K562 (cell line): ENCODE data around the gene RNH1. TPM values are rescaled to one million over a fixed set of nuclear protein-coding genes. Genes with fewer than 3 reads are reported as not detected.
A peak's percentile ranks its signal among the peaks of the same experiment; 100 is the strongest.

ENCODE experiments used
- BRF2 ChIP-seq: IDR thresholded peaks from 3 replicates; pipeline ENCODE4 v1.6.1; 2011; ENCODE audit warnings: borderline replicate concordance, mild to moderate bottlenecking; ENCODE audit not compliant: insufficient read length, insufficient read depth
- CCNT2 ChIP-seq: IDR thresholded peaks from 2 replicates; pipeline ENCODE4 v1.6.1; 2011; ENCODE audit warnings: borderline replicate concordance, low read depth, mild to moderate bottlenecking, moderate library complexity, mixed read lengths, low read length; ENCODE audit not compliant: insufficient read length; ENCODE audit errors: extremely low read depth
- CHD7 ChIP-seq: fragments of 200-600 bp; sonication (generic); IDR thresholded peaks from one replicate; pipeline ENCODE4 v1.6.1; 2012; ENCODE audit warnings: mild to moderate bottlenecking, low read depth, low read length, inconsistent platforms
- ELF1 ChIP-seq: fragments of 200-800 bp; sonication (Bioruptor generic); IDR thresholded peaks from 2 replicates; pipeline ENCODE4 v1.6.1; 2016; ENCODE audit warnings: missing genetic modification characterization, missing compliant biosample characterization
- GABPB2 ChIP-seq: fragments of 250-450 bp; sonication (Bioruptor Pico); conservative IDR thresholded peaks from 2 replicates; pipeline ENCODE4 v1.5.1; 2021; ENCODE audit warnings: mild to moderate bottlenecking
- MCM5 ChIP-seq: fragments of 450-650 bp; IDR thresholded peaks from 2 replicates; pipeline ENCODE4 v1.6.1; 2016; ENCODE audit warnings: low read depth
- MTA3 ChIP-seq: fragments of 450-650 bp; formaldehyde crosslinking; IDR thresholded peaks from 2 replicates; pipeline ENCODE4 v1.6.1; 2017; ENCODE audit warnings: mild to moderate bottlenecking, borderline replicate concordance
- NEUROD1 ChIP-seq: fragments of 150-350 bp; IDR thresholded peaks from 2 replicates; pipeline ENCODE4 v1.6.1; 2014; ENCODE audit warnings: borderline replicate concordance, low read length, low read depth; ENCODE audit not compliant: partially characterized antibody
- RCOR1 ChIP-seq, 2 experiments: IDR thresholded peaks; 2 replicates each; pipeline ENCODE4 v1.6.1; 2012; ENCODE audit warnings: low read depth in 2 of 2, low read length in 2 of 2, borderline replicate concordance in 1 of 2, improper control_type of control experiment in 1 of 2
- ZBTB1 ChIP-seq: sonication (generic); formaldehyde crosslinking; IDR thresholded peaks from 2 replicates; pipeline ENCODE4 v1.8.1; 2023; ENCODE audit warnings: missing genetic modification reagents, low read depth, mild to moderate bottlenecking, borderline replicate concordance
- ZNF444 ChIP-seq: fragments of 250-450 bp; sonication (Bioruptor Pico); IDR thresholded peaks from 2 replicates; pipeline ENCODE4 v1.4.0; 2020; ENCODE audit warnings: mild to moderate bottlenecking, moderate library complexity
- ZNF583 ChIP-seq: fragments of 250-450 bp; sonication (Bioruptor Pico); IDR thresholded peaks from 2 replicates; pipeline ENCODE4 v1.4.0; 2020
- polyA plus RNA-seq, 8 experiments: library from polyadenylated mRNA; depleted of rRNA in 4 of 8; stranded (reverse) in 5 of 8; unstranded in 3 of 8; fragments of >200 nt; fragmentation: Nextera tagmentation in 2 of 8; fragmentation: Illumina TruSeq in 1 of 8; extraction: Ambion mirVana in 2 of 8; extraction: Trizol in 1 of 8; gene quantifications; 2 replicates each; pipeline versions ENCODE4 v1.2.1 to v1.2.3, GENCODE V29; 2011 to 2014; ENCODE audit warnings: inconsistent platforms in 1 of 8, missing spikeins in 1 of 8
- total RNA-seq, 7 experiments: library from RNA; depleted of rRNA in 6 of 7; stranded (reverse); fragments of >200 nt in 6 of 7; fragmentation: Illumina TruSeq in 2 of 7; extraction: Trizol in 2 of 7; gene quantifications; 2 replicates each; pipeline versions ENCODE4 v1.2.1 to v1.2.3, GENCODE V29; 2011 to 2021; ENCODE audit warnings: low replicate concordance in 1 of 7

RNH1 gene
- total and polyA plus RNA-seq, 9 of the 15 experiments (the other 6 are each of a cell fraction or from before 2014, with no cell fraction given) = 2.5 to 160 (median 44.3) TPM

DNA sequence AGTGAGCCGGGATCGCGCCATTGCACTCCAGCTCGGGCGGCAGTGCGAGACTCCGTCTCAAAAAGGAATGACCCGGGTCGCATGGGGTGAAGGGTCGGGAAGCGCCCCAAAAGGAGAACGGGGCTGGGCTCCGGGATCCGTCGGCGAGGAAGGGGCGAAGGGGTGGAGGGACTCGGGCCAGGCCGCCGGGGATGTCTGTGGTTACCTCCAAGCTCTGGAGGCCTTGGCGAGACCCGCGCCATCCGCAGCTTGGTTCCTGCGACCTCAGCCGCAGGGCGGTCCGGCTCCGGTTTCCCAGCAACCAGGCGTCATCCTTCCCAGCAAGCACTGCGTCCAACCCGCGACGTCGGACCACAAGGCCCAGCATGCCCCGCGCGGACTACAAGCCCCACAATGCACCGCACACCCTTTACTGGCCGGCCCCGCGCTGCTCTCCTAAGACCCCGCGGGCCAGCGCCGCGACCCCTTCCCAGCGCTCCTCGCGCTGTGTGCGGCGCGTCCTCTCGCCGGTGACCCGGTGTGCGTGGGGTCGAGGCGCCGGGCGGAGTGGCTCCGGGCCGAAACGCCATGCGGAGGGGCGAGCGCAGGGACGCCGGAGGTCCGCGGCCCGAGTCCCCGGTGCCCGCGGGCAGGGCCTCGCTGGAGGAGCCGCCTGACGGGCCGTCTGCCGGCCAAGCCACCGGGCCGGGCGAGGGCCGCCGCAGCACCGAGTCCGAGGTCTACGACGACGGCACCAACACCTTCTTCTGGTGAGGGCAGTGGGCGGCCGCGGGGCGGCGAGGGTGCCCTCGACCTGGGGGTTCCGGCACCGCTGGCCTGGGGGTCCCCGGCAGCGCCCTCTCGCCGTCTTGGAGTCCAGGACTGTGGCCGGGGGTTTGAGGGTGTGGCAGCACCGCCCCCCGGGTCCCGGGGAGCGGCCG is 56.9 kb downstream of the RNH1 start, which contains the start of gene PTDSS2 (continued):
- TF ChIP-seq CHD7 = no peak
- no peak for TF ChIP-seq GABPB2 (CRISPR knock-in tag)
- no peak for TF ChIP-seq ZNF444
- no peak for TF ChIP-seq MCM5
- TF ChIP-seq NEUROD1 = peak; percentile 48
- TF ChIP-seq ZNF583 (CRISPR knock-in tag) = no peak
- peak; percentile 90 for TF ChIP-seq MTA3
- no peak for TF ChIP-seq BRF2
- peak in 1 of 2 experiments; percentile 75; a peak in 2 of 4 replicates for TF ChIP-seq RCOR1 (IDR thresholded peaks at IDR 0.05; ENCODE audit: borderline replicate concordance in 1 of 2, low read depth in 2 of 2, low read length in 2 of 2)
- TF ChIP-seq ZBTB1 (CRISPR knock-in tag) = no peak; the same call in 1 of the 2 replicates
- no peak for TF ChIP-seq ELF1 (tag)
- TF ChIP-seq CCNT2 = peak; percentile 84
